Neural progenitor cell (in vitro differentiated cells): ENCODE measurements around the gene HCLS1. TPM values are rescaled to one million over a fixed set of nuclear protein-coding genes. Genes with fewer than 3 reads are reported as not detected.
"Not testable (repeated sequence)": the region's sequence is repeated elsewhere in the genome, so short reads cannot be mapped to it uniquely, and the experiment has no call there.

ENCODE experiments used
- DNase-seq: peaks from one replicate; pipeline ENCODE4 v3.0.0-alpha.2; 2016; ENCODE audit warnings: low spot score
- H2AFZ ChIP-seq: fragments of 200-600 bp; sonication (generic); replicated peaks from 2 replicates; pipeline ENCODE4 v1.6.1; 2016; ENCODE audit warnings: antibody characterized with exemption
- H3F3A ChIP-seq: fragments of 200-600 bp; sonication (generic); 2 replicates; pipeline ENCODE4 v1.6.1; 2016; ENCODE audit warnings: antibody characterized with exemption, low read depth
- H3K27ac ChIP-seq: fragments of 200-600 bp; sonication (generic); 2 replicates; pipeline ENCODE4 v1.5.1; 2016; ENCODE audit warnings: mild to moderate bottlenecking
- H3K27me3 ChIP-seq: fragments of 200-600 bp; sonication (generic); 2 replicates; pipeline ENCODE4 v1.6.1; 2016; ENCODE audit warnings: mild to moderate bottlenecking, moderate library complexity
- H3K36me3 ChIP-seq: fragments of 200-600 bp; sonication (generic); 2 replicates; pipeline ENCODE4 v1.5.1; 2016
- H3K4me1 ChIP-seq: fragments of 200-600 bp; sonication (generic); 2 replicates; pipeline ENCODE4 v1.6.1; 2016; ENCODE audit warnings: mixed run types
- H3K4me2 ChIP-seq: fragments of 200-600 bp; sonication (generic); 2 replicates; pipeline ENCODE4 v1.6.1; 2016
- H3K4me3 ChIP-seq: fragments of 200-600 bp; sonication (generic); 2 replicates; pipeline ENCODE4 v1.5.1; 2016
- H3K79me2 ChIP-seq: fragments of 200-600 bp; sonication (generic); 2 replicates; pipeline ENCODE4 v1.6.1; 2016; ENCODE audit warnings: low read depth
- H3K9ac ChIP-seq: fragments of 200-600 bp; sonication (generic); 2 replicates; pipeline ENCODE4 v1.6.1; 2016
- H3K9me3 ChIP-seq: fragments of 200-600 bp; sonication (generic); 2 replicates; pipeline ENCODE4 v1.5.1; 2016; ENCODE audit warnings: low read depth
- H4K20me1 ChIP-seq: fragments of 200-600 bp; sonication (generic); 2 replicates; pipeline ENCODE4 v1.6.1; 2016; ENCODE audit warnings: low read depth
- H3K27ac Mint-ChIP-seq: 3 replicates; pipeline ENCODE4 v1.8.0; 2021; ENCODE audit warnings: mixed read lengths
- H3K27me3 Mint-ChIP-seq: 2 replicates; pipeline ENCODE4 v1.8.0; 2022; ENCODE audit warnings: low read depth, mild to moderate bottlenecking, inconsistent platforms, moderate library complexity, mixed read lengths; ENCODE audit not compliant: insufficient read depth
- H3K36me3 Mint-ChIP-seq: 3 replicates; pipeline ENCODE4 v1.8.0; 2021; ENCODE audit warnings: mixed read lengths
- H3K4me1 Mint-ChIP-seq: 3 replicates; pipeline ENCODE4 v1.8.0; 2021; ENCODE audit warnings: mixed read lengths
- H3K4me3 Mint-ChIP-seq: 3 replicates; pipeline ENCODE4 v1.8.0; 2021; ENCODE audit warnings: mild to moderate bottlenecking, moderate library complexity, mixed read lengths
- H3K9me3 Mint-ChIP-seq: 3 replicates; pipeline ENCODE4 v1.8.0; 2020; ENCODE audit warnings: mixed read lengths
- EZH2 ChIP-seq: fragments of 200-600 bp; sonication (generic); IDR thresholded peaks from 2 replicates; pipeline ENCODE4 v1.6.1; 2017; ENCODE audit warnings: antibody characterized with exemption, mild to moderate bottlenecking, moderate library complexity
- EZH2phosphoT487 ChIP-seq: fragments of 200-600 bp; sonication (generic); IDR thresholded peaks from 2 replicates; pipeline ENCODE4 v1.6.1; 2017; ENCODE audit warnings: antibody characterized with exemption
- total RNA-seq: library from RNA; depleted of rRNA; stranded (reverse); fragments of >200 nt; gene quantifications from 2 replicates; pipeline ENCODE4 v1.2.3, GENCODE V29; 2015; ENCODE audit warnings: low replicate concordance
- TF ChIP-seq, protein P1 (sequence below): fragments of 200-600 bp; sonication (generic); IDR thresholded peaks from 2 replicates; pipeline ENCODE4 v1.5.1; 2017; ENCODE audit warnings: antibody characterized with exemption, mild to moderate bottlenecking

Gene HCLS1
- total RNA-seq, 1 donor from 2014 or later: not detected

DNA sequence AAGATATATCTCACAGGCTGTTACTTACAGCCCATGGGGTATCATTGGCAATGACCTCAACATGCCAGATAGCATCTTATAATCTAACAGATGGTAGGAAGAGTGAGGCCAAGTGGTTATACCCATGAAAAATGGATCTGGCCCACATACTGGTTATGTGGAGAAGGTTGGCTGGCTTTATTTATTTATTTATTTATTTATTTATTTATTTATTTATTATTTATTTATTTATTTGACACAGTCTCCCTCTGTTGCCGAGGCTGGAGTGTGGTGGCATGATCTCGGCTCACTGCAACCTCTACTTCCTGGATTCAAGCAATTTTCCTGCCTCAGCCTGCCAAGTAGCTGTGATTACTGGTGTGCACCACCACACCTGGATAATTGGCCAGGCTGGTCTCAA is 55.9 kb downstream of the HCLS1 start:
- Mint-ChIP-seq H3K4me1 (peaks cover 2% of the 10 kb centered on the region), H3K9me3 (no peaks in the 10 kb centered on the region), H3K27ac (no peak overlapping the region), H3K36me3 (no peaks in the 10 kb centered on the region), H3K4me3 (no peak overlapping the region), H3K27me3 (no peaks in the 10 kb centered on the region)
- Histone ChIP-seq H3K27ac (no peak overlapping the region), H3K4me2 (no peak overlapping the region), H3K9ac (no peak overlapping the region), H3K9me3 (no peaks in the 10 kb centered on the region), H3K4me3 (no peak overlapping the region), H2AFZ (no peak overlapping the region), H3F3A (no peaks in the 10 kb centered on the region), H3K27me3 (no peaks in the 10 kb centered on the region), H4K20me1 (no peaks in the 10 kb centered on the region), H3K36me3 (no peaks in the 10 kb centered on the region), H3K79me2 (no peaks in the 10 kb centered on the region), H3K4me1 (peaks cover 7% of the 10 kb centered on the region)
- TF ChIP-seq EZH2phosphoT487 (no peak), EZH2 (no peak)
- TF ChIP-seq, protein P1, sequence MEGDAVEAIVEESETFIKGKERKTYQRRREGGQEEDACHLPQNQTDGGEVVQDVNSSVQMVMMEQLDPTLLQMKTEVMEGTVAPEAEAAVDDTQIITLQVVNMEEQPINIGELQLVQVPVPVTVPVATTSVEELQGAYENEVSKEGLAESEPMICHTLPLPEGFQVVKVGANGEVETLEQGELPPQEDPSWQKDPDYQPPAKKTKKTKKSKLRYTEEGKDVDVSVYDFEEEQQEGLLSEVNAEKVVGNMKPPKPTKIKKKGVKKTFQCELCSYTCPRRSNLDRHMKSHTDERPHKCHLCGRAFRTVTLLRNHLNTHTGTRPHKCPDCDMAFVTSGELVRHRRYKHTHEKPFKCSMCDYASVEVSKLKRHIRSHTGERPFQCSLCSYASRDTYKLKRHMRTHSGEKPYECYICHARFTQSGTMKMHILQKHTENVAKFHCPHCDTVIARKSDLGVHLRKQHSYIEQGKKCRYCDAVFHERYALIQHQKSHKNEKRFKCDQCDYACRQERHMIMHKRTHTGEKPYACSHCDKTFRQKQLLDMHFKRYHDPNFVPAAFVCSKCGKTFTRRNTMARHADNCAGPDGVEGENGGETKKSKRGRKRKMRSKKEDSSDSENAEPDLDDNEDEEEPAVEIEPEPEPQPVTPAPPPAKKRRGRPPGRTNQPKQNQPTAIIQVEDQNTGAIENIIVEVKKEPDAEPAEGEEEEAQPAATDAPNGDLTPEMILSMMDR: no peak
- DNase-seq: no peak

DNA sequence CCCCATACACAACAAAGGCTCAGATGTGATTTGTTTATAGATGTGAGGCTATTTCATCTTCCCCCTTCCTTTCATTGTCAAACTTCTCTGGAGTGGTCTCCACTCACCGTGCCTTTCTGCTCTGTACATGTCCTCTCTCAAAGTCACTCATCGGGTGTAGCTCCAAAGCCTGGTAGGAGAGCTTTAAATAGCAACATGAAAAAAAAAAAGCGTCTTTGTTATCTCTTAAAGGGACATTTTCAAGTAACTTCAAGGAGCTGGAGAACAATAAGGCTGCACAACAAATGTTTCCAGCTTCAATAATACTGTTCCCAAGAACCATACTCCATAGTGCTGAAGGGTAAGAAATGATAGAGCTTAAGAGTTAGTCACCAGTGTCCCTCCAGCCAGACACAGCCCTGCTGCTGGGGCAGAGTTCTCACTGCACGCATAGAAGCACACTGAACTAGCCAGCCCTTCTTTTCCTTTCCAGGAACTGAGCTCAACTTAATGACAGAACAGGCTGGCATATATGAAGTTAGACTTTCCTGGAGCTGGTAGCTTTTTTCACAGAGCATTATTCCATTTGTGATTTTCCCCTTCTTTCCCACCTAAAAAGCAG is 59.4 kb downstream of the HCLS1 start:
- H3K36me3 ChIP-seq: no peaks in the 10 kb centered on the region
- H3K27me3 ChIP-seq: no peaks in the 10 kb centered on the region
- H3K79me2 ChIP-seq: no peaks in the 10 kb centered on the region
- no peak overlapping the region for H3K27ac Mint-ChIP-seq
- no peaks in the 10 kb centered on the region for H3F3A ChIP-seq
- no peaks in the 10 kb centered on the region for H3K9me3 ChIP-seq
- no peak for DNase-seq
- no peak overlapping the region for H3K4me3 ChIP-seq
- no peaks in the 10 kb centered on the region for H4K20me1 ChIP-seq
- peaks cover 7% of the 10 kb centered on the region for H3K4me1 ChIP-seq
- H3K9me3 Mint-ChIP-seq: no peaks in the 10 kb centered on the region
- peaks cover 2% of the 10 kb centered on the region for H3K4me1 Mint-ChIP-seq
- H3K27me3 Mint-ChIP-seq: no peaks in the 10 kb centered on the region
- H3K4me2 ChIP-seq: no peak overlapping the region
- no peaks in the 10 kb centered on the region for H3K36me3 Mint-ChIP-seq
- H3K9ac ChIP-seq: no peak overlapping the region
- TF ChIP-seq EZH2 (no peak), EZH2phosphoT487 (no peak)
- TF ChIP-seq, protein P1: no peak
- no peak overlapping the region for H3K27ac ChIP-seq
- H2AFZ ChIP-seq: peak overlapping the region; percentile 90
- H3K4me3 Mint-ChIP-seq: no peak overlapping the region

DNA sequence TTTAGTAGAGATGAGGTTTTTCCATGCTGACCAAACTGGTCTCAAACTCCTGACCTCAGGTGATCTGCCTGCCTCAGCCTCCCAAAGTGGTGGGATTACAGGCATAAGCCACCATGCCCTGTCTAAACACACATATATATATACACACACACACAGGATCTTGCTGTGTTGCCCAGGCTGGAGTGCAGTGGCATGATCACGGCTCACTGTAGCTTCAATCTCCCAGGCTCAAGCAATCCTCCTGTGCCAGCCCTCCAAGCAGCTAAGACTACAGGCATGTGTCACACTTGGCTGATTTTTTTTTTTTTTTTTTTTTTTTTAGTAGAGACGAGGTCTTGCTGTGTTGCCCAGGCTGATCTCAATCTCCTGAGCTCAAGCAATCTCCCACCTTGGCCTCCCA is 60.8 kb downstream of the HCLS1 start:
- not testable (repeated sequence) for H3K79me2 ChIP-seq, H3K9ac ChIP-seq, DNase-seq, H3K9me3 ChIP-seq, H3K4me3 Mint-ChIP-seq, H3K9me3 Mint-ChIP-seq, H3K4me3 ChIP-seq, H3K4me1 ChIP-seq, H3K4me2 ChIP-seq, H3K27ac ChIP-seq, H3K36me3 ChIP-seq, H3K27me3 ChIP-seq, H3K27me3 Mint-ChIP-seq, H3K4me1 Mint-ChIP-seq, H3K27ac Mint-ChIP-seq, H2AFZ ChIP-seq, H4K20me1 ChIP-seq, H3K36me3 Mint-ChIP-seq, H3F3A ChIP-seq

DNA sequence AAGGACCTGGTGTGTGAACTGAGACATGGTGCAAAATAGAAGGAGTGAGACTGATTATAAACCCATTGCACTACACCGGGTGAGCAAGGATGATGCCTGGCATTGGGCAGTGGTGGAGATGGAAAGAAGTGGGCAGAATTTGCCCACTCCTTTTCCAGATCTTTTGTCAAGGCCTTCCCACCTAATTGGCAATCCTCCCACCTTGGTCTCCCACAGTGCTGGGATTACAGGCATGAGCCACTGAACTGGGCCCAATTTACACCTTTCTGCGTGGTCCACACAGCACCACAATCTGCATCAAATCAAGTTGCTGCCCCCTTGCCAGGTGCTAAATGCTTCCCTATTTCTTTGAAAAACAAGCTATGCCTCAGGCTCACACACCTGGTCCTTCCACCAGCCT is 62.1 kb downstream of the HCLS1 start:
- Mint-ChIP-seq H3K27me3 (peaks cover 2% of the 10 kb centered on the region), H3K27ac (no peak overlapping the region), H3K36me3 (no peaks in the 10 kb centered on the region), H3K4me1 (peaks cover 2% of the 10 kb centered on the region), H3K4me3 (no peak overlapping the region), H3K9me3 (no peaks in the 10 kb centered on the region)
- H3K36me3 ChIP-seq: no peaks in the 10 kb centered on the region
- no peaks in the 10 kb centered on the region for H3K27me3 ChIP-seq
- H3K79me2 ChIP-seq: no peaks in the 10 kb centered on the region
- H3F3A ChIP-seq: no peaks in the 10 kb centered on the region
- TF ChIP-seq, protein P1: no peak
- TF ChIP-seq EZH2phosphoT487: no peak
- no peak for TF ChIP-seq EZH2
- no peaks in the 10 kb centered on the region for H4K20me1 ChIP-seq
- H2AFZ ChIP-seq: no peak overlapping the region
- no peak overlapping the region for H3K4me2 ChIP-seq
- H3K9ac ChIP-seq: no peak overlapping the region
- no peak overlapping the region for H3K27ac ChIP-seq
- no peak overlapping the region for H3K4me3 ChIP-seq
- peaks cover 7% of the 10 kb centered on the region for H3K4me1 ChIP-seq
- no peak for DNase-seq
- H3K9me3 ChIP-seq: no peaks in the 10 kb centered on the region
